Heart left ventricle (tissue), 16 donors: Measurements from ENCODE around the gene RHOA. TPM values are rescaled to one million over a fixed set of nuclear protein-coding genes. Genes with fewer than 3 reads are reported as not detected.
"Not testable (repeated sequence)": the region's sequence is repeated elsewhere in the genome, so short reads cannot be mapped to it uniquely, and the experiment has no call there.

Experiments
- ATAC-seq, 4 donors: fragments of 200-7000 bp; cut with Tn5 transposase; one replicate each; pipeline ENCODE4 v1.9.1; 2020 to 2022; ENCODE audit warnings: moderate library complexity in 4 of 4, mild to moderate bottlenecking in 3 of 4, moderate number of reproducible peaks in 1 of 4
- DNase-seq, 5 donors: peaks; one replicate each; pipeline ENCODE4 v3.0.0-alpha.2; 2020
- H3K27ac ChIP-seq, 12 donors: fragments of 200-600 bp; sonication (generic) in 4 of 12; one replicate each; pipeline versions ENCODE4 v1.5.0 to v1.8.0; 2016 to 2022; ENCODE audit warnings: mild to moderate bottlenecking in 2 of 12
- H3K27me3 ChIP-seq, 9 donors: fragments of 200-600 bp; sonication (generic) in 2 of 9; one replicate each; pipeline versions ENCODE4 v1.5.1 to v1.8.0; 2016 to 2022; ENCODE audit warnings: mild to moderate bottlenecking in 3 of 9
- H3K36me3 ChIP-seq, 9 donors: fragments of 200-600 bp; sonication (generic) in 2 of 9; one replicate each; pipeline versions ENCODE4 v1.5.0 to v1.8.0; 2018 to 2022; ENCODE audit warnings: mild to moderate bottlenecking in 2 of 9
- H3K4me1 ChIP-seq, 12 donors: fragments of 200-600 bp; sonication (generic) in 4 of 12; one replicate each; pipeline versions ENCODE4 v1.5.0 to v1.8.0; 2016 to 2022; ENCODE audit warnings: mild to moderate bottlenecking in 3 of 12
- H3K4me3 ChIP-seq, 12 donors: fragments of 200-600 bp; sonication (generic) in 4 of 12; one replicate each; pipeline versions ENCODE4 v1.5.0 to v1.8.0; 2017 to 2022; ENCODE audit warnings: mild to moderate bottlenecking in 9 of 12, moderate library complexity in 4 of 12
- H3K9me3 ChIP-seq, 12 donors: fragments of 200-600 bp; sonication (generic) in 4 of 12; one replicate each; pipeline versions ENCODE4 v1.5.0 to v1.8.0; 2016 to 2022; ENCODE audit warnings: mild to moderate bottlenecking in 1 of 12
- CTCF ChIP-seq, 12 donors: fragments of 200-600 bp; sonication (generic) in 4 of 12; IDR thresholded peaks; one replicate each; pipeline versions ENCODE4 v1.5.0 to v1.8.0; 2018 to 2022; ENCODE audit warnings: antibody characterized with exemption in 12 of 12, mild to moderate bottlenecking in 5 of 12
- POLR2A ChIP-seq, 2 donors: fragments of 450-650 bp; IDR thresholded peaks; one replicate each; pipeline ENCODE4 v1.6.1; 2017; ENCODE audit warnings: antibody characterized with exemption in 2 of 2, mild to moderate bottlenecking in 2 of 2, moderate library complexity in 2 of 2
- WGBS, 4 donors: extraction: QIAGEN DNeasy Blood & Tissue Kit in 2 of 4; methylation state at CpG; one replicate each; pipeline versions ENCODE4 v1.1.5 to v1.1.7; 2013 to 2018; 5-methylcytosine and 5-hydroxymethylcytosine counted together
- intact Hi-C, 10 donors: fragments of 100-400 bp; cut with DNase I; formaldehyde crosslinking; loops; one replicate each; pipeline versions ENCODE4 v1.11.1 to v1.14.2; 2022
- polyA plus RNA-seq, 2 donors: library from polyadenylated mRNA; stranded (reverse); fragments of 200-250 nt; gene quantifications; one replicate each; pipeline ENCODE4 v1.2.3, GENCODE V29; 2013
- total RNA-seq, 9 donors: library from RNA; depleted of rRNA in 2 of 9; stranded (reverse); fragments of >200 nt in 2 of 9; fragmentation: NEBNext Ultra II Directional in 3 of 9; extraction: Animal tissue kit (Norgen Biotek cat#: 25700) in 3 of 9; gene quantifications; one replicate each; pipeline versions ENCODE4 v1.1.0 to v1.2.4, GENCODE V29; 2016 to 2023
- donor health status: ischemic (EF 13 %, LVEDD 7.1; RV severe dilation, severe dysfunction).
- donor health status: healthy with polysubstance abuse.
- donor health status: DM: no; HTN: yes; CAD: no.
- donor health status: DM: no; HTN: no; CAD: no.
- donor health status: ischemic (EF 25% LVEDD 6.9; RV normal size, moderate dysfunction).
- donor health status: ischemic (EF 25% LVEDD 5.7; RV mildly dilated, moderate dysfunction).
- donor health status: healthy.
- donor health status: DM: yes; HTN: yes; CAD: no.
- donor health status: ischemic (EF 35%, LVEDD 5.7; RV mildly dilated, moderate dysfunction).
- donor health status: nonischemic (EF 11% LVEDD 7.7; RV severe dilation, severe dysfunction).
- donor health status: DM: yes; HTN: yes; CAD: no.
- donor health status: PGD.
- donor health status: ischemic (EF 29% LVEDD 5.4; RV normal size, mild dysfunction).
- donor health status: nonischemic (EF 23%, LVEDD 6.1; RV moderate dilation, normal function).

RHOA gene
- total and polyA plus RNA-seq, 11 donors = 106 to 479 (median 291) TPM

GRCh38 chr3:49358884-49359225, 52.9 kb downstream of the RHOA start:
- no peak for TF ChIP-seq POLR2A (IDR thresholded peaks at IDR 0.05)
- TF ChIP-seq CTCF (IDR thresholded peaks at IDR 0.05) = no peak
- peak in 1 of 5 donors; percentile 17 for DNase-seq
- H3K9me3 ChIP-seq = no peaks in the 10 kb centered on the region
- peak overlapping the region in 11 of 12 donors; percentile 60 to 92 (median 85) for H3K4me3 ChIP-seq
- WGBS, 4 donors = 18 to 60% (median 30%) methylated on average over 1 to 3 of the region's 3 CpGs
- H3K27me3 ChIP-seq = no peaks in the 10 kb centered on the region
- ATAC-seq = peak; percentile 1 to 39 (median 6)
- intact Hi-C loops = loop anchor here in 9 of 10 donors (1.0 to 10.0 kb wide), 6 partner anchors 19 to 66 kb away; partner anchors contain the start of genes RHOA (in 6 of the 9), TCTA (in 6 of the 9), AMT (in 1 of the 9) and NICN1 (in 1 of the 9)
- H3K36me3 ChIP-seq = peaks cover 0 to 70% (median 56%) of the 10 kb centered on the region in 9 donors
- peaks cover 3 to 43% (median 26%) of the 10 kb centered on the region in 12 donors for H3K4me1 ChIP-seq
- H3K27ac ChIP-seq = peak overlapping the region; percentile 84 to 96 (median 91)

- intact Hi-C loops = loop anchor here in 9 of 10 donors (1.0 to 10.0 kb wide), 6 partner anchors 18 to 66 kb away; partner anchors contain the start of genes RHOA (in 6 of the 9), TCTA (in 6 of the 9), AMT (in 1 of the 9) and NICN1 (in 1 of the 9)
- ATAC-seq = peak; percentile 94 to 98 (median 96)
- TF ChIP-seq POLR2A (IDR thresholded peaks at IDR 0.05) = peak; percentile 60 to 98
- TF ChIP-seq CTCF (IDR thresholded peaks at IDR 0.05) = no peak
Observed at GRCh38 chr3:49358217-49358883, 53.4 kb downstream of the RHOA start, which contains the start of gene GPX1. GPX1 (minus strand) TSS chr3:49358353; CDS start chr3:49358278, 75 bp downstream.

GRCh38 chr3:49357443-49358216, 54.1 kb downstream of the RHOA start:
- peaks cover 3 to 55% (median 26%) of the 10 kb centered on the region in 12 donors for H3K4me1 ChIP-seq
- peak in 3 of 4 donors; percentile 31 to 56 (median 52) for ATAC-seq
- H3K9me3 ChIP-seq, H3K27me3 ChIP-seq: not testable (repeated sequence)
- DNase-seq = peak; percentile 51 to 77 (median 56)
- peak overlapping the region; percentile 84 to 96 (median 91) for H3K27ac ChIP-seq
- H3K36me3 ChIP-seq = peaks cover 0 to 58% (median 44%) of the 10 kb centered on the region in 9 donors
- intact Hi-C loops = loop anchor here in 9 of 10 donors (1.0 to 10.0 kb wide), 6 partner anchors 17 to 67 kb away; partner anchors contain the start of genes RHOA (in 6 of the 9), TCTA (in 6 of the 9), AMT (in 1 of the 9) and NICN1 (in 1 of the 9)
- peak overlapping the region; percentile 60 to 92 (median 84) for H3K4me3 ChIP-seq
- 1 to 6% (median 5%) methylated on average over 37 to 63 of the region's 63 CpGs for WGBS, 4 donors

More at GRCh38 chr3:49358217-49358883, 53.4 kb downstream of the RHOA start, which contains the start of gene GPX1:
- Histone ChIP-seq H3K36me3 (peaks cover 0 to 65% (median 51%) of the 10 kb centered on the region in 9 donors), H3K27ac (peak within 1 kb of the TSS; percentile 84 to 96 (median 91)), H3K4me3 (peak within 1 kb of the TSS; percentile 60 to 92 (median 84)), H3K27me3 (no peaks in the 10 kb centered on the region), H3K9me3 (no peaks in the 10 kb centered on the region), H3K4me1 (peaks cover 3 to 47% (median 26%) of the 10 kb centered on the region in 12 donors)
- 0 to 2% (median 1%) methylated on average over 27 to 46 of the region's 46 CpGs for WGBS, 4 donors
- peak; percentile 96 to 98 (median 97) for DNase-seq

GRCh38 chr3:49357095-49357442, 54.7 kb downstream of the RHOA start:
- DNase-seq, H3K27me3 ChIP-seq, H3K9me3 ChIP-seq: not testable (repeated sequence)
- WGBS, 4 donors = 28 to 37% (median 35%) methylated on average over 8 to 10 of the region's 10 CpGs
- H3K4me1 ChIP-seq = peaks cover 3 to 60% (median 26%) of the 10 kb centered on the region in 12 donors
- peaks cover 0 to 53% (median 38%) of the 10 kb centered on the region in 9 donors for H3K36me3 ChIP-seq
- H3K4me3 ChIP-seq = peak overlapping the region; percentile 60 to 92 (median 84)
- H3K27ac ChIP-seq = peak overlapping the region; percentile 84 to 96 (median 91)
- ATAC-seq = peak in 1 of 4 donors; percentile 1
- intact Hi-C loops = loop anchor here in 7 of 10 donors (5.0 to 10.0 kb wide), 3 partner anchors 50 to 68 kb away; partner anchors contain the start of genes RHOA (in 5 of the 7), TCTA (in 5 of the 7), AMT (in 1 of the 7) and NICN1 (in 1 of the 7)
